ENCODE data around the gene MAP9. TPM values are rescaled to one million over a fixed set of nuclear protein-coding genes. Genes with fewer than 3 reads are reported as not detected.

Gene MAP9
- total and polyA plus RNA-seq, 5 experiments from 2014 or later: 4.3 to 11.2 (median 7.9) TPM

GRCh38 chr4:155399974-155400697, 23.4 kb upstream of the MAP9 start:
- ATAC-seq (no peak), DNase-seq (no peak)
- POLR2A ChIA-PET: no interaction called here
- Mint-ChIP-seq H3K4me3 (no peak overlapping the region), H3K36me3 (no peaks in the 10 kb centered on the region), H3K27me3 (peaks cover 10 to 27% (median 17%) of the 10 kb centered on the region in 5 donors), H3K27ac (no peak overlapping the region), H3K9me3 (no peaks in the 10 kb centered on the region), H3K4me1 (no peaks in the 10 kb centered on the region)

- Mint-ChIP-seq H3K36me3 (no peaks in the 10 kb centered on the region), H3K27ac (no peak overlapping the region), H3K4me1 (peaks cover 0 to 2% (median 1%) of the 10 kb centered on the region in 4 donors), H3K9me3 (no peaks in the 10 kb centered on the region), H3K4me3 (no peak overlapping the region), H3K27me3 (peaks cover 10 to 21% (median 10%) of the 10 kb centered on the region in 5 donors)
- POLR2A ChIA-PET: no interaction called here
- ATAC-seq (no peak), DNase-seq (no peak)
Measured at GRCh38 chr4:155392481-155393184, 15.9 kb upstream of the MAP9 start.

DNA sequence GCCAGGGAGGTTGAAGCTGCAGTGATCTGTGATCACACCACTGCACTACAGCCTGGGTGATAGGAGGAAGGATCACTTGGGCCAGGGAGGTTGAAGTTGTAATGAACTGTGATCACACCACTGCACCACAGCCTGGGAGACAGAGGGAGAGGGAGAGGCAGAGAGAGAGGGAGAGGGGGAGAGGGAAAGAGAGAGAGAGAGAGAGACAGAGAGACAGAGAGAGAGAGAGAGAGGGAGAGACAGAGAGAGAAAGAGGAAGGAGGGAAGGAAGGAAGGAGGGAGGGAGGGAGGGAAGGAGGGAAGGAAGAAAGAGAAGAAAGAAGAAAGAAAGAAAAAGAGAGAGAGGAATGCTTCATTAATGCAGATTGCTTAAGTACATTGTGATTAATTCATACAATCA, 15.2 kb upstream of the MAP9 start:
- H3K27me3 Mint-ChIP-seq: peaks cover 3 to 17% (median 7%) of the 10 kb centered on the region in 5 donors
- POLR2A ChIA-PET: no interaction called here
- H3K9me3 Mint-ChIP-seq: no peaks in the 10 kb centered on the region
- H3K27ac Mint-ChIP-seq: peak overlapping the region in 1 of 10 donors; percentile 27
- H3K4me1 Mint-ChIP-seq: peaks cover 0 to 2% (median 1%) of the 10 kb centered on the region in 4 donors
- H3K4me3 Mint-ChIP-seq: no peak overlapping the region
- ATAC-seq (no peak), DNase-seq (no peak)
- H3K36me3 Mint-ChIP-seq: no peaks in the 10 kb centered on the region

- POLR2A ChIA-PET: no interaction called here
- Mint-ChIP-seq H3K27ac (no peak overlapping the region), H3K4me3 (no peak overlapping the region), H3K27me3 (peaks cover 0 to 13% (median 1%) of the 10 kb centered on the region in 5 donors), H3K36me3 (no peaks in the 10 kb centered on the region), H3K9me3 (no peaks in the 10 kb centered on the region), H3K4me1 (no peaks in the 10 kb centered on the region)
- no peak for ATAC-seq
- DNase-seq: no peak
Measured at GRCh38 chr4:155388162-155388561, 11.4 kb upstream of the MAP9 start.

GRCh38 chr4:155383541-155383940, 6.8 kb upstream of the MAP9 start:
- ATAC-seq (no peak), DNase-seq (no peak)
- H3K36me3 Mint-ChIP-seq: no peaks in the 10 kb centered on the region
- no peaks in the 10 kb centered on the region for H3K4me1 Mint-ChIP-seq
- H3K4me3 Mint-ChIP-seq: no peak overlapping the region
- no peaks in the 10 kb centered on the region for H3K9me3 Mint-ChIP-seq
- POLR2A ChIA-PET: no interaction called here
- peaks cover 0 to 4% (median 0%) of the 10 kb centered on the region in 5 donors for H3K27me3 Mint-ChIP-seq
- no peak overlapping the region for H3K27ac Mint-ChIP-seq

- POLR2A ChIA-PET: interaction anchor here (2.3 kb wide), 1 partner anchor 576 kb away, joined by 7 read pairs; the partner anchor contains the start of gene CTSO
- DNase-seq: no peak
- no peak for ATAC-seq
- H3K9me3 Mint-ChIP-seq: no peaks in the 10 kb centered on the region
- H3K4me3 Mint-ChIP-seq: peak overlapping the region; percentile 89 to 95 (median 90)
- no peaks in the 10 kb centered on the region for H3K27me3 Mint-ChIP-seq
- peak overlapping the region; percentile 64 to 98 (median 97) for H3K27ac Mint-ChIP-seq
- peaks cover 4 to 20% (median 13%) of the 10 kb centered on the region in 4 donors for H3K4me1 Mint-ChIP-seq
- peaks cover 0 to 7% (median 0%) of the 10 kb centered on the region in 3 donors for H3K36me3 Mint-ChIP-seq
Measured at GRCh38 chr4:155377276-155377675, 511 bp upstream of the MAP9 start.

- ATAC-seq (peak in 1 of 2 donors; percentile 37), DNase-seq (peak in 3 of 10 donors; percentile 17 to 45 (median 45))
- peak overlapping the region in 1 of 10 donors; percentile 35 for H3K27ac Mint-ChIP-seq
Measured at GRCh38 chr4:155371432-155372043, 5.2 kb downstream of the MAP9 start.

GRCh38 chr4:155367608-155368007, 9.2 kb downstream of the MAP9 start:
- Mint-ChIP-seq H3K4me1 (peaks cover 0 to 4% (median under 1%) of the 10 kb centered on the region in 4 donors), H3K27me3 (no peaks in the 10 kb centered on the region), H3K36me3 (peaks cover 11 to 49% (median 25%) of the 10 kb centered on the region in 3 donors), H3K4me3 (no peak overlapping the region), H3K9me3 (no peaks in the 10 kb centered on the region), H3K27ac (no peak overlapping the region)
- DNase-seq (no peak), ATAC-seq (no peak)
- POLR2A ChIA-PET: no interaction called here

More at GRCh38 chr4:155371432-155372043, 5.2 kb downstream of the MAP9 start:
- Mint-ChIP-seq H3K4me1 (peaks cover 4 to 13% (median 9%) of the 10 kb centered on the region in 4 donors), H3K36me3 (peaks cover 0 to 28% (median 7%) of the 10 kb centered on the region in 3 donors), H3K27me3 (no peaks in the 10 kb centered on the region), H3K9me3 (no peaks in the 10 kb centered on the region), H3K4me3 (no peak overlapping the region)
- POLR2A ChIA-PET: no interaction called here

GRCh38 chr4:155353923-155354540, 22.7 kb downstream of the MAP9 start:
- POLR2A ChIA-PET: no interaction called here
- no peak overlapping the region for H3K27ac Mint-ChIP-seq

DNA sequence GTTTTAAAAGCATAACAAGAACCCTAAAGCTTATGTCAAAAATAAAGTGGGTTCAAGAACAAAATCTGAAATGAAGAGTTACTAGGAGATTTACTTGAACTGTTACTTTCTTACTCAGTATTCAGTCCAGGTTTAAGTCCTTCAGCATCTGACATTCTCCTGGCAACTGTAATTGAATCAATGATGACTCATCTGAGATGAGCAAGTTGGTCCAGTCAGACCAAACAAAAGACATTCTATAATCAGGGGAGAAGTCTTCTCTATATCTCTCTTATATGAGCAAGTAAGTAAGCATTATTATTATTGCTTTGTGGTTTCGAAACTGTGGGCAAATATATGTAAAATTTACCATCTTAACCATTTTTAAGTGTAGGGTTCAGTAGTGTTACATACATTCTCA, 34.6 kb downstream of the MAP9 start:
- ATAC-seq (no peak), DNase-seq (no peak)
- Mint-ChIP-seq H3K4me3 (no peak overlapping the region), H3K36me3 (peaks cover 5 to 29% (median 15%) of the 10 kb centered on the region in 3 donors), H3K9me3 (peaks cover 0 to 8% (median 0%) of the 10 kb centered on the region in 9 donors), H3K27ac (no peak overlapping the region), H3K27me3 (peaks cover 0 to 10% (median 2%) of the 10 kb centered on the region in 5 donors), H3K4me1 (no peaks in the 10 kb centered on the region)
- POLR2A ChIA-PET: no interaction called here

More at GRCh38 chr4:155353923-155354540, 22.7 kb downstream of the MAP9 start:
- Mint-ChIP-seq H3K4me3 (no peak overlapping the region), H3K9me3 (no peaks in the 10 kb centered on the region), H3K27me3 (no peaks in the 10 kb centered on the region), H3K36me3 (peaks cover 9 to 67% (median 26%) of the 10 kb centered on the region in 3 donors), H3K4me1 (peaks cover 0 to 2% (median 0%) of the 10 kb centered on the region in 4 donors)
- ATAC-seq (peak in 1 of 2 donors; percentile 57), DNase-seq (peak in 5 of 10 donors; percentile 8 to 21 (median 14))

GRCh38 chr4:155339999-155340398, 36.8 kb downstream of the MAP9 start:
- Mint-ChIP-seq H3K27me3 (peaks cover 7 to 25% (median 10%) of the 10 kb centered on the region in 5 donors), H3K36me3 (peaks cover 5 to 10% (median 5%) of the 10 kb centered on the region in 3 donors), H3K4me1 (no peaks in the 10 kb centered on the region), H3K27ac (no peak overlapping the region), H3K4me3 (peak overlapping the region in 1 of 10 donors; percentile 20), H3K9me3 (peaks cover 0 to 12% (median 4%) of the 10 kb centered on the region in 9 donors)
- POLR2A ChIA-PET: no interaction called here
- DNase-seq (no peak), ATAC-seq (no peak)

- H3K4me1 Mint-ChIP-seq: no peaks in the 10 kb centered on the region
- POLR2A ChIA-PET: no interaction called here
- H3K27ac Mint-ChIP-seq: no peak overlapping the region
- H3K36me3 Mint-ChIP-seq: peaks cover 5 to 10% (median 5%) of the 10 kb centered on the region in 3 donors
- DNase-seq (no peak), ATAC-seq (no peak)
- peaks cover 7 to 25% (median 10%) of the 10 kb centered on the region in 5 donors for H3K27me3 Mint-ChIP-seq
- peaks cover 0 to 12% (median 4%) of the 10 kb centered on the region in 9 donors for H3K9me3 Mint-ChIP-seq
- H3K4me3 Mint-ChIP-seq: no peak overlapping the region
Measured at GRCh38 chr4:155339588-155339987, 37.2 kb downstream of the MAP9 start.
